HL-60/S4 treated with retinoic acid at 250 ng/mL for 4 days and 3 days (cell line): ENCODE measurements around the gene NCAM1.

Experiments used
- in situ Hi-C: fragments of 300-500 bp; cut with MboI; formaldehyde crosslinking; loops from 2 replicates; pipeline ENCODE4 v1.7.0; 2022; ENCODE audit warnings: low sequenced_read_pairs

The NCAM1 gene

DNA sequence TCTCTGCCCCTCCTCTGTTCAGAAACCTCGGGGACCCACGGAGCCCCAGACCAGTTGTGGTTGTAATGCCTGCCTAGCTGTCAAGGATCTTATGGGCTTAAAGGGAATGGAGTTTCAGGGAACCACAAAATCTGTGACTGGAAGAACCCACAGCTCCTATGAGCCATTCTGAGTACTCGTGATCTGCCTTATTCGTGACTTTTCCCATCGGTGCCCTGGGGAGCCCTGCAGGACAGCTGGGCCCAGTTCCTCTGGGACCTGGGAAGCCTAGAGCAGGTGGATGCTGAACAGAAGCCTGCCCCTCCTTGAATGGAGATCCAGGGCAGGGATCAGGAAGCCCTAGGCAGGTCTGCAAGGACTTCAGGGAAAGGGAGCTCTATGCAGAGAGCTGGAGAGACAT is 311.1 kb downstream of the NCAM1 start:
- in situ Hi-C loops: no loop called here

DNA sequence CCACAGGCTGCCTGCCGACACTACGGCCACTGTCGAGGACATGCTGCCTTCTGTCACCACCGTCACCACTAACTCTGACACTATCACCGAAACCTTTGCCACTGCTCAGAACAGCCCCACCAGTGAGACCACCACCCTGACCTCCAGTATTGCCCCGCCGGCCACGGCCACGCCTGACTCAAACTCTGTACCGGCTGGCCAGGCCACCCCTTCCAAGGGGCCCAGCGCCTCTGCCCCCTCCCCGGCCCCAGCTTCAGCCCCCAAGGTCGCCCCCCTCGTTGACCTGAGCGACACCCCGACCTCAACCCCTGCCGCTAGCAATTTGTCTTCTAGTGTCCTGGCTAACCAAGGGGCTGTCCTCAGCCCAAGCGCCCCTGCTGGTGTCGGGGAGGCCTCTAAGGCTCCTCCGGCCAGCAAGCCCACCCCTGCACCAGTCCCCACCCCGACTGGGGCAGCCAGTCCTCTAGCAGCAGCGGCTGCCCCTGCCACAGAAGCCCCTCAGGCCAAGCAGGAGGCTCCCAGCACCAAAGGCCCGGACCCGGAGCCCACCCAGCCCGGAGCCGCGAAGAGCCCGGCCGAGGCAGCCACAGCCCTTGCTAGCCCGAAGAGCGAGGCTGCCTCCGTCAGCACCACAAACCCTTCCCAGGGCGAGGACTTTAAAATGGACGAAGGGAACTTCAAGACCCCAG is 311.9 kb downstream of the NCAM1 start:
- in situ Hi-C loops: no loop called here

GRCh38 chr11:113273720-113274119 is 312.5 kb downstream of the NCAM1 start:
- in situ Hi-C loops: no loop called here

DNA sequence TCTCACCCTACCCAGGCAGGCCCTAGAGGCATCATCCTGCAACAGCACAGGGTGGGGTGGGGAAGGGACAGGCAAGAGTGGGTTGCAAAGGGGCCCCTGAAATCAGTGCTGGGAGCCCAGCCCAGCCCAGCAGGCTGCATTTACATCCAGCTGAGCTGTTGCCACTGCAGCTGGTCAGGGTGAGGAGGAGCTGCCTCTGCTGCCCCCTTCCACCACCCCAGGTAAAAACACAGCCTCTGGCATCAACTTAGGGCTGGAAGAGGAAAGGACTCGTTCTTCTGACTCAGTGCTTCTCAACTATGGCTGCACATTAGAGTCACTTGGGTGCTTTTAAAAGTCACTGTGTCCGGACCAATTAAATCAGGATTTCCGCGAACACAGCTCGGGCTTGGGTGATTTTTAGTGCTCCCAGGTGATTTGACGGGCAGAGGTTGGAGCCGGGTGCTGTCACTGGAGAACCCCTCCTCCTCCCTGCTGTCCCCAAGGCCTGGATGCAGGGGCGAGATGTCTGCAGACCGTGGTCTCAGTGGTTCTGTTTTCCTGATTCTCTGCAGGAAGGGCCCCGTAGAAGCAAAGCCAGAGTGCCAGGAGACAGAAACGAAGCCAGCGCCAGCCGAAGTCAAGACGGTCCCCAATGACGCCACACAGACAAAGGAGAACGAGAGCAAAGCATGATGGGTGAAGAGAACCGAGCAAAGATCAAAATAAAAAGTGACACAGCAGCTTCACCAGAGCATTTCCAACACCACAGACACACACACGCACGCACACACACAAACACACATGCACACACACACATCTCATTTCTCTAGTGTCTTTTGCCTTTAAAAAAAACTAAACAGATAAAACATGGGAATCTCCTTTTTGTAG is 313.7 kb downstream of the NCAM1 start:
- in situ Hi-C loops: loop anchor here (25.0 kb wide), 1 partner anchor 1063 kb away; no protein-coding TSS in a partner anchor

- in situ Hi-C loops: loop anchor here (25.0 kb wide), 1 partner anchor 1063 kb away; no protein-coding TSS in a partner anchor
These were observed 314.4 kb downstream of the NCAM1 start for GRCh38 chr11:113275602-113276001.

- in situ Hi-C loops: loop anchor here (25.0 kb wide), 1 partner anchor 1064 kb away; no protein-coding TSS in a partner anchor
These were observed 315.2 kb downstream of the NCAM1 start for GRCh38 chr11:113276466-113276865.

DNA sequence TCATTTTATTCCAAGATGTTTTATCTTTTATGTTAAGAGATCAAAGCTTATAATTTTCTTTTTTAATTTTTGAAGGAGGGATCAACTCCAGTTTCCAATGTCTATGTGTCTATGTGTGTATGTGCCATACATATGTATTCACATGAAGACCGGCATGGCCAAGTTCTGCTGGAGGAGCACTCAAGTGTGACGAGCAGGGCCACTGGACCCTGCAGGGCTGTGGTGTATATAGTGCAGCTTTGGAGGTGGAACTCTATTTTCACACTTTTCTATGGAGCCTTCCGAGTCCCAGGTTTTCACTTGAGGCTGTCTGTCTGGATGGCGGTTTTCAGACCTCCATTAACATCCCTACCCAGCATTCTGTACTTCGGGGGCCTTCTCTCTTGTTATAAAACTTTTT is 316.7 kb downstream of the NCAM1 start:
- in situ Hi-C loops: loop anchor here (25.0 kb wide), 1 partner anchor 1066 kb away; no protein-coding TSS in a partner anchor

- in situ Hi-C loops: loop anchor here (25.0 kb wide), 1 partner anchor 1066 kb away; no protein-coding TSS in a partner anchor
These were observed 317.3 kb downstream of the NCAM1 start for GRCh38 chr11:113278481-113278880.

GRCh38 chr11:113278925-113279324 is 317.7 kb downstream of the NCAM1 start:
- in situ Hi-C loops: loop anchor here (25.0 kb wide), 1 partner anchor 1067 kb away; no protein-coding TSS in a partner anchor

DNA sequence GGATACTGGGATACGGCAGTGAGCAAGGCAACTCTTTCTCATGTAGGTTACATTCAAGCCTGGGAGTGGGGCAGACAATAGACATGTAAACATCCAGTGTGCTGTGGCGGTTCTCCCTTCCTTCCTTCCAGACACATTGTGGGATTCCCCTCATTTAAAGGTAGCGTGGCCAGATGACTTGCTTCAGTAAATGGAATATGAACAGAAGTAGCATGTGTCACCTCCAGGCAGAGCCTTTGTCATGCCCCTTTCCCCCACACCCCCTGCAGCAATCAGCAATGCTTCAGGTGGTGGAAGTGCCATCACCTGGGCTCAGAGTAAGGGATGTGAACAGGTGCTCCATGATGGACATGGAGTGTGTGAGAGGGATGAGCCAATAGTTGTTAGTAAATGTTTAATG is 318.4 kb downstream of the NCAM1 start:
- in situ Hi-C loops: loop anchor here (25.0 kb wide), 1 partner anchor 1067 kb away; no protein-coding TSS in a partner anchor

- in situ Hi-C loops: loop anchor here (25.0 kb wide), 1 partner anchor 1069 kb away; no protein-coding TSS in a partner anchor
These were observed 320.0 kb downstream of the NCAM1 start for GRCh38 chr11:113281052-113281725.

GRCh38 chr11:113282898-113283437 is 321.7 kb downstream of the NCAM1 start:
- in situ Hi-C loops: loop anchor here (25.0 kb wide), 1 partner anchor 1071 kb away; no protein-coding TSS in a partner anchor

DNA sequence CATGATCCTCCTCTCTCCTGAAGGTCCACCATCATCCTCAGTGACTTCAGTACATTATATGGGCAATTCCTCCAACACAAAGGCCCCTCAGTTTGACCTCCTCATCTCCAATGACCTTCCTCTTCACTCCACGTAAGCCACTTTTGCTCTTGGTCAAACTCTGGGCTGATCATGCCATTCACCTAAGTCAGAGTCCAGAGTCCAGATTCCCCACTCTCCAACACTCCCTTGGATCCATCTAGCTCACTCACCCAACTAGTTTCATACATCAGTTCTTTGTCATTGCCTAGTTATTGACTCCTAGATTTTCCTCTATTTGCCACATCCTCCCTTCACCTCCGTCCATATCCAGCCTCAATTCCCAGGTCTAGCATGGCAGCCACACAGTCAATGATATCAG is 322.7 kb downstream of the NCAM1 start:
- in situ Hi-C loops: loop anchor here (25.0 kb wide), 1 partner anchor 1072 kb away; no protein-coding TSS in a partner anchor

DNA sequence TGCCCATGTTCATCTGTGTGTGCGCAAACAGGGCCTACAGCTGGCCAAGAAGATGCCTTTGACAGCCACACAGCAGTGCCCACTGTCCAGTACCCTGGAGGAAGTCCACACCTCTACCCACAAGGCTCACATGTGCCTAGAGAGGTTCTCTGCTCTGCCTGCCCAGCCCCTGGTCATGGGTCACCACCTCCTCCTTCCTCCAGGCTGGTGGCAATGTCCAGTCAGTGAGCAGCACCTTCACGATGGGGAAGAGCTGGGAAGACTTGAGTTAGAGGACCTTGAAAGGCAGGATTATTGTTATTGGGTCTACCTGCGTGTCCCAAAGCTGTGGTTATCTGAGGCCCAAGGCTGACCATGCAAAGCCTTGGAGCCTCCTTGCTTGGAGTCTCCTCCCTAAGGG is 324.8 kb downstream of the NCAM1 start:
- in situ Hi-C loops: loop anchor here (25.0 kb wide), 1 partner anchor 1074 kb away; no protein-coding TSS in a partner anchor

- in situ Hi-C loops: loop anchor here (25.0 kb wide), 1 partner anchor 1075 kb away; no protein-coding TSS in a partner anchor
These were observed 325.6 kb downstream of the NCAM1 start for GRCh38 chr11:113286509-113287497.

DNA sequence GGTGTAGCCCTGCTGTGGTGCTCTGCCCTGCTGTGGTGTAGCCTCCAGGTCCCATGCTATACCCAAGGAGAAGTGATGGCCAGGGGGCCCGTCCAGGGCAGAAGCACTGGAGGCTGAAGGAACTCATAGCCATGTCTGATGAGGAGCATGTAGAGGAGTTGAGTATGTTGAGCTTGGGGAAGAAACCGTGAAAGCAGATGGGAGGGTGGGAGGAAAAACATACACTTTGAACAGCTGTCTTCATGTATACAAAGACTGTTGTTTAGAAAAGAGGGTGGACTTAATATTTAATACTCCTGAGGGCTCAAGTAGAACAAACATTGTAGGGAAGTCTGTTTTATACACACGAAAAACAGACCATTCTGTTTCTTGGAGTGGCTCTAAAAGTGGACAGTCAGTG is 326.6 kb downstream of the NCAM1 start:
- in situ Hi-C loops: loop anchor here (25.0 kb wide), 1 partner anchor 1076 kb away; no protein-coding TSS in a partner anchor

DNA sequence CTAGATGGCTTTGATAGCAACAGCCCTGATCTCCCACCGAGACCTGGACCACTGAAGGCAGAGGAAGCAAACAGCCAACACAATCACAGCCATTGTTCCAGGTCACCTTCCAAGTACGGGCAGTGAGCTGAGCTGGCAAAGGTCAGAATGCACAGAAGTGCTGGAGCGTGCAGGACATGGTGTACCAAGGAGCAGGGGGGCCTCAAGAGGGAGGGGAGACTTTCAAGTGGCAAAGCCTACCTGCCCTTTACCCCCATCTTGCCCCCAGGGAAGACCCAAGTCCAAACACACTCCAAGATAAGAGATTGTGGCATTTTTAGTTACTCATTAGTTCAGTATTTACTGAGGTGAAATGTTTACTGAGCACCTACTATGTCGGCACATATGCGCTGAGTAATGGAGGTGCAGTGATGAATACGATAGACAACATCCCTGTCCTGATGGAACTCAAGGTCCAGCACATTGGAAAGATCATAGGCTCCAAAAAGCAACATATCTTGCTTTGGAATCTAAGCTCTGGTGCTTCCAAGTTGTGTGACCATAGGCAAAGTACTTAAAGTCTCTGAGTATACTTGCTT is 327.2 kb downstream of the NCAM1 start:
- in situ Hi-C loops: loop anchor here (25.0 kb wide), 1 partner anchor 1076 kb away; no protein-coding TSS in a partner anchor

- in situ Hi-C loops: loop anchor here (25.0 kb wide), 1 partner anchor 1077 kb away; no protein-coding TSS in a partner anchor
These were observed 328.4 kb downstream of the NCAM1 start for GRCh38 chr11:113289431-113290187.
